ENCODE data around the gene TARM1. TPM values are rescaled to one million over a fixed set of nuclear protein-coding genes. Genes with fewer than 3 reads are reported as not detected.

The TARM1 gene
- polyA plus RNA-seq, 1 of the 3 experiments (the other 2 are of a cell fraction) = not detected

- TF ChIP-seq CHD2 (IDR thresholded peaks at IDR 0.05; ENCODE audit: low read length, partially characterized antibody) (peak; percentile 82), EP300 (IDR thresholded peaks at IDR 0.05; ENCODE audit: borderline replicate concordance in 1 of 2, low read depth in 1 of 2, low read length in 1 of 2) (no peak), ZBTB33 (IDR thresholded peaks at IDR 0.05; ENCODE audit: borderline replicate concordance, low read depth) (peak; percentile 74; the same call in 1 of the 2 replicates), SIN3A (IDR thresholded peaks at IDR 0.05; ENCODE audit: borderline replicate concordance, low read depth, low read length) (peak; percentile 49; the same call in 1 of the 2 replicates)
Observed at GRCh38 chr19:54102421-54103169, 21.4 kb upstream of the TARM1 start, which contains the start of gene NDUFA3 (continued).

GRCh38 chr19:54100561-54100960 lies 19.4 kb upstream of the TARM1 start, which contains the start of gene OSCAR:
Gene OSCAR, minus strand, starts transcription at chr19:54100803. Its CDS starts 11 bp downstream, at chr19:54100792.
- Histone ChIP-seq H3K9me2 (no peaks in the 10 kb centered on the region), H3K4me2 (no peak within 1 kb of the TSS), H3K79me2 (ENCODE audit: insufficient read depth) (peaks cover 27% of the 10 kb centered on the region), H3K4me1 (ENCODE audit: control insufficient read depth in 1 of 2, insufficient read depth in 2 of 2, low read depth in 1 of 2, low read length in 1 of 2) (peaks cover 0 to 3% of the 10 kb centered on the region in 2 experiments; a peak in 1 of 4 replicates), H2AFZ (ENCODE audit: low read depth) (0 out of 2 replicates have a peak within 1 kb of the TSS, but pooled peaks have one; percentile 69), H3K9me3 (no peaks in the 10 kb centered on the region), H3K27me3 (ENCODE audit: insufficient read depth) (no peaks in the 10 kb centered on the region), H3K4me3 (ENCODE audit: low read depth in 2 of 2, low read length in 1 of 2) (no peak within 1 kb of the TSS), H4K20me1 (ENCODE audit: insufficient read depth) (no peaks in the 10 kb centered on the region), H3F3A (replicated peaks; ENCODE audit: insufficient read depth) (no peaks in the 10 kb centered on the region), H3K36me3 (replicated peaks in 1 of 2; ENCODE audit: control insufficient read depth in 1 of 2, insufficient read depth in 2 of 2, low read length in 1 of 2) (peaks cover 1 to 7% of the 10 kb centered on the region in 2 experiments), H3K9ac (no peak within 1 kb of the TSS), H3K27ac (ENCODE audit: low read depth in 2 of 2, low read length in 1 of 2) (no peak within 1 kb of the TSS)
- ChIA-PET POLR2A (no interaction called here), CTCF (no interaction called here)
- TF ChIP-seq MXI1 (IDR thresholded peaks at IDR 0.05; ENCODE audit: low read depth, low read length) = no peak
- TF ChIP-seq JUND (IDR thresholded peaks at IDR 0.05) = no peak
- no peak for TF ChIP-seq TAF1 (IDR thresholded peaks at IDR 0.05; ENCODE audit: borderline replicate concordance, low read depth, low read length)
- no peak for TF ChIP-seq ZBTB33 (IDR thresholded peaks at IDR 0.05; ENCODE audit: borderline replicate concordance, low read depth)
- no peak for TF ChIP-seq FOXJ3 (CRISPR knock-in tag; IDR thresholded peaks at IDR 0.05)
- no peak for TF ChIP-seq FOXM1 (IDR thresholded peaks at IDR 0.05; ENCODE audit: low read depth)
- TF ChIP-seq MAX (IDR thresholded peaks at IDR 0.05; ENCODE audit: low read depth) = no peak
- TF ChIP-seq PBX3 (IDR thresholded peaks at IDR 0.05) = no peak
- no peak for TF ChIP-seq USF2 (IDR thresholded peaks at IDR 0.05; ENCODE audit: borderline replicate concordance, low read depth, low read length)
- TF ChIP-seq NFIC (IDR thresholded peaks at IDR 0.05; ENCODE audit: borderline replicate concordance) = no peak
- TF ChIP-seq USF1 (IDR thresholded peaks at IDR 0.05; ENCODE audit: borderline replicate concordance, low read depth) = no peak
- TF ChIP-seq YY1 (IDR thresholded peaks at IDR 0.05; ENCODE audit: low read depth) = no peak
- TF ChIP-seq RFX5 (IDR thresholded peaks at IDR 0.05; ENCODE audit: low read length) = no peak
- TF ChIP-seq RCOR1 (IDR thresholded peaks at IDR 0.05; ENCODE audit: low read length) = no peak
- no peak for TF ChIP-seq GABPA (IDR thresholded peaks at IDR 0.05; ENCODE audit: low read depth)
- no peak for TF ChIP-seq EP300 (IDR thresholded peaks at IDR 0.05; ENCODE audit: borderline replicate concordance in 1 of 2, low read depth in 1 of 2, low read length in 1 of 2)
- TF ChIP-seq NRF1 (IDR thresholded peaks at IDR 0.05; ENCODE audit: low read depth, low read length) = no peak
- no peak for TF ChIP-seq ELF1 (IDR thresholded peaks at IDR 0.05)
- no peak for TF ChIP-seq CTCF (IDR thresholded peaks at IDR 0.05)
- no peak for DNase-seq
- WGBS (ENCODE audit: low lambda C conversion rate) = 36% methylated on average over 5 of the region's 5 CpGs

Data from SK-N-SH (cell line).